GM10847 (cell line): ENCODE results near the gene EFCAB14.

Source experiments
- POLR2A ChIP-seq: IDR thresholded peaks from 2 replicates; pipeline ENCODE4 v1.6.1; 2011; ENCODE audit not compliant: insufficient read length; ENCODE audit errors: extremely low read depth

EFCAB14 gene

GRCh38 chr1:46647611-46648010 lies 71.3 kb downstream of the EFCAB14 start:
- no peak for TF ChIP-seq POLR2A

DNA sequence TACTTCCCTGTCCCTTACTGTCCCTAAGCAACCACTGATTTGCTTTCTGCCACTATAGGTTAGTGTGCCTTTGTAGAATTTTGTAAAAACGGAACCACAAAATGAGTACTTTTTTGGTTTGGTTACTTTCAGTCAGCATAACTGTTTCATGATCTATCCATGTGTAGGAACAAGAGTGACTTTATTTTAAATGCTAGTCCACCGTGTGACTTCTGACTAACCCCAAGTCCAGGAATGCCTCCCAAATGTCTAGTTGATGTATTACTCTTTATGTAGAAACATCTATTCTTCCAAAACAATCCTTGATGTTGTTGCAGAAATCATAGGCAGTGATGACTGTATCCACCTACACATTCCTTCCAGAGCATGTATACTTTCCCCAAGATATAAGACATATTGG lies 72.1 kb downstream of the EFCAB14 start:
- TF ChIP-seq POLR2A, result no peak

- TF ChIP-seq POLR2A, result no peak
These were observed 72.6 kb downstream of the EFCAB14 start for GRCh38 chr1:46646331-46646730.

DNA sequence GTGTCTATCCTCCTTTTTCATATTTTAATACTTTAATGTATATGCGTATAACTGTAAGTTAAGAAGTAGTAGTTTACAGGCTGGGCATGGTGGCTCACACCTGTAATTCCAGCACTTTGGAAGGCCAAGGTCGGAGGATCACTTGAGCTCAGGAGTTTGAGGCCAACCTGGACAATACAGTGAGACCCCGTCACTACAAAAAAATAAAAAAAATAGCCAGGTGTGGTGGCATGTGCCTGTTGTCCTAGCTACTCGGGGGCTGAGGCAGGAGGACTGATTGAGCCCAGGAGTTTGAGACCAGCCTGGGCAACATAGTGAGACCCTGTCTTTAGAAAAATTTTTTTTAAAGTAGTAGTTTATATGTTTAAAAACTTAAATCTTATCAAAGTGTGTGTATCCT lies 73.1 kb downstream of the EFCAB14 start:
- no peak for TF ChIP-seq POLR2A

DNA sequence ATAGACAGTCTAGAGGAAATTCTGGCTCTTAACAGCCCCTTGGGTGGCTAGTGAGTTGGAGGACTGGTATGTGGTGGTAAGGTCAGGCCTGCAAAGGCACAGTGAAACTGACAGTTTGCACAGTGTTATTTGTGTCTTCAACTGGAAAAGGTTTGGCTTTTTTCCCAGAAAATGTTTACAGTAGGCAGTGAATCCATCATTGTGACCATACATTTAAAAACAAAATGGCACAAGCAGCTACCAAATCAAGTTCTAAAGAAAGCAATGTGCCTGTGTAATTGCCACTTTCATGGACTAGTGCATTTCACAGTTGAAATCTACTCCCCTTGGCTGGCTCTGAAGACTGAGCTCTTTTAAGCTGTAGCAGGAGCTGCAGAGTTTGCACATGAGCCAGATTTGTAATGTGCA lies 75.5 kb downstream of the EFCAB14 start:
- no peak for TF ChIP-seq POLR2A

- TF ChIP-seq POLR2A, result no peak
These were observed 76.7 kb downstream of the EFCAB14 start for GRCh38 chr1:46642115-46642680.

DNA sequence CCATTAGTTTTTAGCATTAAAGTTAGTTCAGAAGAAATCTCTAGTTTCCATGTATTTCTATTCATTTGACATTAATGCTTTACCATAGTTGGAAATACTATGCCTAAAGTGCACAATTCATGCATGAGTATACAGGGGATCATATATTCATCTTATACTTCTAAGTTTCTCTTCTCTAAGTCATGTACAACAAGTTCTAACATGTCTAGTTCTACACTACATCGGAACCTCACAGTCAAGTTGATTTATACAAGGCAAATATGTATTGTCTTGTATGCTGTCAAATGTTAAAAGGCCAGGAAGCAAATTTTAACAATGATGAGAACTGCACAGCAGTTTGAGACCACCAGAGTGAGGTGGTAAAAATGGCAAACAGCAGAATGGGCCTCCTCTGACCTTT lies 79.4 kb downstream of the EFCAB14 start:
- TF ChIP-seq POLR2A, result no peak

- no peak for TF ChIP-seq POLR2A
These were observed 80.0 kb downstream of the EFCAB14 start for GRCh38 chr1:46638921-46639320.

DNA sequence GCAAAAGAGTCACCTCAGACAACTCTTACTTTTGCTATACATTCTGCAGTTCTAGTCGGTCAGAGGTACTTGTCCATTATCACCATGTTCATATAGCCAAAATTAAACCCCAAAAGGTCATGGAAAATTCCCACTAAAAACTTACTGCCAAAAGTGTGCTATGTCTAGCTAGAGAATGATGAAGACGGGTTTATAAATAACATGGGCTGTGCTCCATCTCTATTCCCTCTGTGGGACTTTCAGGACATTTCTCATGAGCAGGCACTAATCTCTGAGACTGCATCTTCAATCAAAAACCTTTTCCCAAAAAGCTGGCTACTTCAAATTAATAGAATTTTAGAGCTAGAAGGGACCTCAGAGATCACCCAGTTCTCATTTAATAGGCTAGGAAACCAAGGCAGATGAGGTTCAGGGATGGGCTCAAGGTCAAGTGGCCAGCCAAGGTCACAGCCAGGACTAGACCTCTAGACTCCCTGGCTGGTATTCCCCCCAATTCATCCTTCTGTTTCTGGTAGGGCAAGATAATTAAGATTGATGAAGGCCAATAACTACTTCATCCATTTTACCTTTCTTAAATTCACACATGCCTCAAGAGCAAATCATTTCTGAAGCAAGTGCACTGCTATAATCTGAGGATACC lies 81.3 kb downstream of the EFCAB14 start:
- TF ChIP-seq POLR2A, result no peak

GRCh38 chr1:46635205-46635604 lies 83.7 kb downstream of the EFCAB14 start:
- TF ChIP-seq POLR2A, result no peak

- TF ChIP-seq POLR2A, result no peak
These were observed 88.2 kb downstream of the EFCAB14 start for GRCh38 chr1:46630719-46631118.
